Midbrain (tissue), 1 donor: ENCODE results near the gene SPAG5.

Experiments used
- DNase-seq: peaks from one replicate; lab custom pipeline; 2025; lab: John Stamatoyannopoulos, UW

The SPAG5 gene

DNA sequence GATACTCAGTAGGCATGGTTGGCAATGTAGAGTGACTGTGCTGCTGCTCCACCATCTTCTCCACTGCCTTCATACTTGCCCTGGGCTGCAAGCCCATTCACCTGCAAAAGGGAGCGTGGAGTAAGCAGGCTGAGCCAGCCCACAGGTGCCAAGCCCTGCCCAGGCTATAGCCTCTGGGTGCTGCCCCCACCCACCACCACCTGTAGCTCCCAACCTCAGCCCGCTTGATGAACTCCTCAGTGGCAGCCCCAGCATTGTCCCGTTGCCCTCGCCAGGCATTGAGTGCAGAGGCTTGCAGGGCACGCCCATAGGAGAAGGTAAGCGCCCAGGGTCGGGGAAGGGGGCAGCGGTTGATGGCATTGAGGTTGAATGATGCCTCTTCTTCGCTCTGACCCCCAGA is 25.3 kb downstream of the SPAG5 start:
- DNase-seq = no peak

DNA sequence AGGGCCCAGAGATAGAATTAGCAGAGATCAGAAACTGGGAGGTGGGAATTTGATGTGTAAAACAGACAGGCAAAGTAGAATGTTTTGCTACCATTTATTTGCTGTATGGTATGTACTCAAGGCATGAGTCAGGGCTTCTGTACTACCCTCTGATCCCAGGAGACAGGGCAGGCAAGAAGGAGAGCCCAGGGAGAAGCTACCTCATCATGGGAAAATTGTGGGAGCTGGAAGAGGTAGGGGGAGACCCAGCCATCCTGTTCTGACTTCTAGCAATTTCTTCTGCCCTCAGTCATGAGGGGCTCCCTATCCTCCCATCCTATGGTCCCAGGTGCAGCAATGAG is 25.8 kb downstream of the SPAG5 start:
- no peak for DNase-seq

- no peak for DNase-seq
Measured at GRCh38 chr17:28572259-28573039, 26.4 kb downstream of the SPAG5 start.

GRCh38 chr17:28571361-28572122 is 27.3 kb downstream of the SPAG5 start, which contains the start of gene PIGS:
TSS of gene PIGS (minus strand) at chr17:28571524. CDS start at chr17:28571496, 28 bp downstream.
- peak; percentile 96 for DNase-seq

- no peak for DNase-seq
Measured at GRCh38 chr17:28570716-28571360, 28.0 kb downstream of the SPAG5 start.

DNA sequence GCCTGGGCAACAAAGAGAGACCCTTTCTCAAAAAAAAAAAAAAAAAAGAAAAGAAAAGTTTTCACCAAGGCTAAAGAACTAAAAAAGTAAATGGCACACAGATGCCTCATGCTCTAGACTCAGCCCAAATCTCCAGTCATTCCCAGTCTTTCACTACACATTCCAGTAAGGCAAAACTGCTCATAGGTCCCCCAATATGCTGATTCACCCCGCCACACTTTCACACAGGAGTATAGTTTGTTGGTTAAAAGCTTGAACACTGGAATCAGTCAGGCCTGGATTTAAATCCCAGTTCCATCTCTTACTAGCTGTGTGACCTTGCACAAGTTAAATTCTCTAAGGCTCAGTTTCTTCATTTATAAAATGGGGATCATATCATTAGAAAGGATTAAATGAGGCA is 29.4 kb downstream of the SPAG5 start:
- no peak for DNase-seq

GRCh38 chr17:28567604-28568003 is 31.2 kb downstream of the SPAG5 start:
- DNase-seq = no peak

DNA sequence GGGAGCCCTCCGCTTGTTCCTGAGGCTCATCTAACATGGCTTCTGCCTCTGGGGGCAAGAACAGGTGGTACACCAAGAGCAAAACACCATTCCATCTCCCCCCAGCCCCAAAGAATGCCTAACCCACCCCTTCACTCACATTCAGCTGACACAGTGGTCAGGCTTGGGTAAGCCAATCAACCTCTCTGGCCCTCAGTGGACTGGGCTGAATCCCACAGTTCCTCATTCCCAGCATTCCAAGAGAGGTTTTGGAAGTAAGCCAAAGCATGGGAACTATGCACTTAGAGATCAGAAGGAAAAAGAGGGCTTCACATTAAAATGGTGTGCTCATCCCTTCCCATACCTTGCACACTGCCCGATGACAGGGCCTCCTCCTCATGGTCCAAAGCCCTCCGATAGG is 35.4 kb downstream of the SPAG5 start:
- DNase-seq = no peak

GRCh38 chr17:28555022-28555421 is 43.8 kb downstream of the SPAG5 start:
- DNase-seq = no peak

DNA sequence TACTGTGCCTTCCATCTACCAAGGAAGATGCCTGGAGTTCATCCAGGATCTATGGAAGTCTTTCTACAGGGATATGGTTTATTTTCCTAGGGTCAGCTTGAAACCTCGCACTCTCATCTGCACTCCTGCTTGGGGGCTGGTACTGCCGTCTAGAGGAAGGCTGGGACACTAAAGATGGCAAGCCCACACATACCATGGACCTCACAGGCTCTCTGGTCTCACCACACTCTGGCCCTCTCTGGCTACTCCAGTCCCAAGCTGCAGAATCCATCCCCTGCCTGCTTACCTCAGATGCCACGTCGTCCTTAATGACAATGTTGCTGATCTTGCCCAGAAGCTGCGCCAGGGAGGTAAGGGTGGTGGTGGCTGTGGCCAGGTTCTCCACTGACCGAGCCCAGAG is 44.3 kb downstream of the SPAG5 start:
- no peak for DNase-seq

GRCh38 chr17:28553000-28553505 is 45.8 kb downstream of the SPAG5 start:
- no peak for DNase-seq

GRCh38 chr17:28552176-28552999 is 46.4 kb downstream of the SPAG5 start, which contains the start of gene UNC119:
TSS of gene UNC119 (minus strand) at chr17:28552624. CDS start at chr17:28552557, 67 bp downstream.
- DNase-seq = peak; percentile 63

- no peak for DNase-seq
Measured at GRCh38 chr17:28551421-28552175, 47.2 kb downstream of the SPAG5 start.

- DNase-seq = no peak
Measured at GRCh38 chr17:28550858-28551257, 48.0 kb downstream of the SPAG5 start.

DNA sequence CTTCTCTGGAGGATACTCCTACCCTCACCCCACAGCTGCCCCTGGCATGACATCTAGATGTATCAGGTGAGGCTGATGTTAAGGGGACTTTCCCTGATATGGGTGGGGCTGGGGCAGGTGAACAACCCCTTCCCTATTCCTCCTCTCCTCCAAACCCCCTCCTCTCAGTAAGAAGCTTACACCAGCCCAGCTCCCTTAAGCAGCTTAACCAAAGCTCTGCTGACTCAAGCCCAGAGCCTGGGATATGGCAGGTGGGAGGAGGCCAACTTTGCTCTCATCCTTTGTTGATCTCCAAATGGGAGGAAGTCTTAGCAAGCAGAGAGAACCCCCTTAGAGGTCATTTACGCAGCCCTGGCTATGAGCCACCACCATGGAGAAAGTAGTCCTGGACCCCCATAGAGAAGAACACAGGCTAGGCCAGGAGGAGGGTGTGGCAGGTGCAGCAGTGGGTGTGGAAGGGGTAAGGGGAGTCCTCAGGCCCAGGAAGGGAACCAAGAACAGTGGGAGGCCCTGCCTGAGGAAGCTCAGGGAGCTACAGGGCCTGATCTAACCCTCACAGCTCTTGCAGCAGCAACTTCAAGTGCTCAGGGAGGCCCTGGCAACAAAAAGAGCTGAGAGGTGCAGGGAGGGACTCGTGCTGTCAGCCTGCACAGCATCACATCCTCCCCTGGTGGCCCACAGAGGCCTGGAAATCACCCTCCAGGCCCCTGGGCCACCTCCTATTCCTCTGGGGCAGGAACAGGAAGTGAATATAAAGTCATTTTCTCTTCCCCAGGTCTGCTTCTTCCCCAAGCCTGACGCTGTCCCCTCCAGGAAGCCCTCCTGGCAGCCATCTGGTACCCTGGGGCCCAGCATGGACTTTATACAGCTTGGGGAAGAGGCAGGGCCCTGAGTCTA is 49.3 kb downstream of the SPAG5 start:
- DNase-seq = no peak

GRCh38 chr17:28548417-28549130 is 50.3 kb downstream of the SPAG5 start:
- no peak for DNase-seq

DNA sequence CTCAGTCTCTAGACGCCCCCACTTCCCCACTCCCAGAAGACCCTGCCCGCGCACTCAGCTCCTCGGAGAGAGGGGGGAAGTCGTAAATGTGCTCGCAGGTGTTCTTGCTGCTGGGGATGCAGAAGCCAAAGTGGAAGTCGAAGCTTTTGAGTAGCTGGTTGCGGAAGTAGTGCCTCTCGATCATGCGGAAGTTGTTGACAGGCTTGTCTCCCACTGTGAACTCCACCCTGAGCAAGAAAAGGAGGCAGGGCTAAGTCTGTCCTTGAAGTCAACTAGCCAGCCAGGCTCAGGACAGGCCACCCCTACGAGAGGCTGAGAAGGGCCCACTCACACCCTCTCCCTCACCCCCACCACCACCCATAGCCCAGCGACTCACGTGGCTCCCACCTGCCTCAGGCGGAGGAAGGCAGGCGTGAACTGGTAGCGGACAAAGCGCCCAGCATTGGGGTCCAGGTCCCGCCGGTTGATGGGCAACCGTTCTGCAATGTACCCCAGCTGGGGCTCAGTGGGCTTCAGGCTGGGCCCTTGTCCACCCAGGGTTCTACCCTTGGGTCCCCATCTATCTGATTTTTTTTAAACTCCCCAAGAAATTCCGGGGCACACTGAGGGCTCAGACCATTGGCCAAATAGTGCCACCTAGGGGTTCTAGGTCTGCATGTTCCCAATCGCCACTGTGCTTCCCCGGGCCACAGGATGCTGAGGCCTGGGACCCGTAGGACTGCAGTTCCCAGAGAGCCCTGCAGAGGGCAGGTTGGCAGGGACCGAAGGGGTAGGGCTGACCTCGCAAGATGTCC is 51.0 kb downstream of the SPAG5 start:
- peak; percentile 75 for DNase-seq

DNA sequence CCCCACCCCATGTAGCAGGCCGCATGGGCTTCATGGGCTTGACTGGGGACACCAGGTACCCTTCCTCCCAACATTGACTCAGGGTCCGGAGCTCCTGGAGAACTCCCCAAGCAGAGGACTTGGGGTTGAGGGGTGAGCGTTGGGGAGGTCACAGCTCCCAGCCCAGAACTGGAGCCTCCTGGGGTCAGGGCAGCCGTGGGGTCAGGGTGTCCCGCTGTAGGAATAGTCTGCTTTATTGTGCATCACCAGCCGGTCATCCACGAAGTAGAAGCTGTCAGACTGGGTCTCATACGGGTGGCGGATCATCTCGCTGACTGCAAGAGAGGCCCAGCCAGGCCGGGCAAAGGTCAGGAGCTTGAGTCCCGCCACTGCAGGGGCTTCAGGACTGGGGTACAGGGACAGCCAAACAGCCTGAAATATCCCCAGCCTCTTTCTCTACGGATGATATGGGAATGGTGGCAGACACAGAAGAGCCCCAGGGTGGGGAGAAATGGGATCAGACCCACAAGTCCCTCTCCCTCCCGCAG is 51.7 kb downstream of the SPAG5 start:
- no peak for DNase-seq
